Adipocyte (in vitro differentiated cells): ENCODE data around the gene NEURL3.

Source experiments
- DNase-seq: peaks from one replicate; pipeline ENCODE4 v3.0.0-alpha.2; 2015; ENCODE audit warnings: low read depth
- H3K27me3 ChIP-seq: replicated peaks from 2 replicates; pipeline ENCODE4 v1.7.0; 2013; ENCODE audit warnings: mild to moderate bottlenecking, low read length, moderate library complexity; ENCODE audit not compliant: control insufficient read depth, insufficient read depth
- H3K36me3 ChIP-seq: 2 replicates; pipeline ENCODE4 v1.7.0; 2013; ENCODE audit warnings: low read length, mild to moderate bottlenecking, moderate library complexity; ENCODE audit not compliant: control insufficient read depth, insufficient read depth, severe bottlenecking
- H3K4me1 ChIP-seq: 2 replicates; pipeline ENCODE4 v1.7.0; 2013; ENCODE audit warnings: mild to moderate bottlenecking, low read length, moderate library complexity; ENCODE audit not compliant: control insufficient read depth, insufficient read depth
- H3K4me3 ChIP-seq: 2 replicates; pipeline ENCODE4 v1.7.0; 2013; ENCODE audit warnings: mild to moderate bottlenecking, low read length, moderate library complexity
- H3K9ac ChIP-seq: 2 replicates; pipeline ENCODE4 v1.7.0; 2013; ENCODE audit warnings: mild to moderate bottlenecking, low read length, moderate library complexity
- H3K9me3 ChIP-seq: 2 replicates; pipeline ENCODE4 v1.7.0; 2013; ENCODE audit warnings: mild to moderate bottlenecking, low read length, moderate library complexity; ENCODE audit not compliant: control insufficient read depth

The NEURL3 gene

GRCh38 chr2:96509114-96509846, 4.1 kb upstream of the NEURL3 start:
- Histone ChIP-seq H3K4me1 (peaks cover 3% of the 10 kb centered on the region), H3K27me3 (peaks cover 29% of the 10 kb centered on the region), H3K36me3 (no peaks in the 10 kb centered on the region), H3K4me3 (no peak overlapping the region), H3K9me3 (no peaks in the 10 kb centered on the region), H3K9ac (no peak overlapping the region)
- peak; percentile 96 for DNase-seq

DNA sequence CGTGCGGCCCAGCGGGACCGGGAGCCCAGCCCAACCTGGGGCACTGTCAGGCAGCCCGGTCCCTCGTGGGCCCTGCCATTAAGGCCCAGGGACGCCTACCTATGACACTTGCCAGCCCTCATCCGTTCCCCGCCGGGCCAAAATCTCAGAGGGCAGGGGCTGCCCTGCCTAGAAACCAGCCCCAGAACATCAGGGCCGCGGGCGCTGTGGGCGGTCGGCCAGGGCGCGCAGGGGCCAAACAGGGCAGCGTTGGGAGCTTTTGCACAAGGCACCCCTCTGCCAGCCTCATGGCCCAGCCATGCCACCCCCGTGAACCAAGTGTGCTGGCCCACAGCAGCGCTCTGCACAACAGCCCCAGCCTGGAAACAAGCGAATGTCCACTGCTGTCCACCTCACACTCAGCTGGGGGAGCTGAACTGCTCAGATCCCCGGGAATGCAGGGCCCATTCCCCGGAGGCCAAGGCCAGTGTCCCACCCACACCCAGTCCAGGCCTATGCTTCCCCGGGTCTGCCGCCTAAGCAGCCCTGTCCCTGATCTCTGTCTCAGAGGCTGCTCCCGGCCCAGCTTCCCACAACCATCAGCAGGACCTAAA, 3.5 kb upstream of the NEURL3 start:
- H3K27me3 ChIP-seq, result peaks cover 28% of the 10 kb centered on the region
- no peak overlapping the region for H3K4me3 ChIP-seq
- peaks cover 3% of the 10 kb centered on the region for H3K4me1 ChIP-seq
- no peak for DNase-seq
- H3K36me3 ChIP-seq, result no peaks in the 10 kb centered on the region
- H3K9ac ChIP-seq, result no peak overlapping the region
- no peaks in the 10 kb centered on the region for H3K9me3 ChIP-seq

GRCh38 chr2:96507957-96508520, 2.9 kb upstream of the NEURL3 start:
- H3K36me3 ChIP-seq, result no peaks in the 10 kb centered on the region
- H3K9ac ChIP-seq, result peak overlapping the region; percentile 45
- peaks cover 3% of the 10 kb centered on the region for H3K4me1 ChIP-seq
- peak; percentile 77 for DNase-seq
- H3K9me3 ChIP-seq, result no peaks in the 10 kb centered on the region
- peaks cover 22% of the 10 kb centered on the region for H3K27me3 ChIP-seq
- peak overlapping the region; percentile 74 for H3K4me3 ChIP-seq

DNA sequence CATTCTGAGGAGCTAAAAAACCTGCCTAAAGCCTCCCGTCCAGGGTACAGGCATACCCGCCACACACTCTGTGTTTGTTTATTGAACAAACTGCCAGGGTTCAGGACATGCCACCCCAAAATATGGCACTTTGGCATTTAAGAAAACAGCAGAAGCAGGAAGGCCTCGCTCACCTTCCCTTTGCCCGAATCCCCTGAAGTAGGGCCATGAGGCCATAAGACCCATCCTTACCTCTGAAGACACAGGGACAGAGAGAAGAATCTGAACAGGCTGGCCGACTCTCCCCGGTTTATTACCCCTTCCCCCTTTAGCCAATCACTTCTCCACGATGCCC, 1.7 kb upstream of the NEURL3 start:
- no peaks in the 10 kb centered on the region for H3K9me3 ChIP-seq
- H3K4me3 ChIP-seq, result no peak overlapping the region
- H3K4me1 ChIP-seq, result peaks cover 3% of the 10 kb centered on the region
- no peak for DNase-seq
- H3K9ac ChIP-seq, result no peak overlapping the region
- no peaks in the 10 kb centered on the region for H3K36me3 ChIP-seq
- peaks cover 26% of the 10 kb centered on the region for H3K27me3 ChIP-seq

- H3K9ac ChIP-seq, result no peak overlapping the region
- no peaks in the 10 kb centered on the region for H3K9me3 ChIP-seq
- no peak overlapping the region for H3K4me3 ChIP-seq
- peaks cover 3% of the 10 kb centered on the region for H3K4me1 ChIP-seq
- peaks cover 26% of the 10 kb centered on the region for H3K27me3 ChIP-seq
- DNase-seq, result no peak
- no peaks in the 10 kb centered on the region for H3K36me3 ChIP-seq
These were observed 1.1 kb upstream of the NEURL3 start for GRCh38 chr2:96506016-96506906.

DNA sequence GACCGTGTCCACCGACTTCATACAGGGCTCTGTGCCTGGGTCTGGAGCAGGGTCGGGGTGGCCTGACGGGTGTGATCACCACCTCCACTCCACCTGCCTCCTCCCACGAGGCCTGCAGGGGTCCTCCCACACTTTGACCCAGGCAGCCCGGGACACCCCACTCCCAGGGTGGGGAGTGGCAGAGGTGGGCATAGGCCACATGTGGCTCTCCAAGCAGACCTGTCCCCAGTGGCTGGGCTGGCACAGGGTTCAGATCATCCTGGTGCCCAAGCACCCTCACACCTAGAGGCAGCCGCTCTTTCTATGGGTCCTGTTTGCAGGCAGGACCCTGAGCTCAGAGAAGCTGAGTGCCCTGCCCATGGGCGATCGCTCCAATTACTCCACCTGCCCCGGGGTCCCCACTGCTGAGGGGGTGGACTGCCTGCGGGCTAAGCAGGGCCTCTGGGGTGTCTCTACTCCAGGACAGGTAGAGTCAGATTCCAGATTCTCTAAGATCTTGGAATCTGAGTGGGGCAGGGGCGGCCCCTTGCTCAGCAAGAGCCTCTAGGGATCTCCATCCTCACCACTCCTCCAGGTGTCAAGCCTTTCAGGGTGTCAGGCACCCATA, 1.4 kb downstream of the NEURL3 start:
- H3K27me3 ChIP-seq, result peaks cover 32% of the 10 kb centered on the region
- H3K36me3 ChIP-seq, result no peaks in the 10 kb centered on the region
- no peaks in the 10 kb centered on the region for H3K9me3 ChIP-seq
- H3K9ac ChIP-seq, result no peak overlapping the region
- peaks cover 3% of the 10 kb centered on the region for H3K4me1 ChIP-seq
- DNase-seq, result no peak
- H3K4me3 ChIP-seq, result no peak overlapping the region

GRCh38 chr2:96502891-96503636, 2.1 kb downstream of the NEURL3 start:
- H3K4me1 ChIP-seq, result peaks cover 3% of the 10 kb centered on the region
- no peaks in the 10 kb centered on the region for H3K9me3 ChIP-seq
- no peak for DNase-seq
- no peak overlapping the region for H3K9ac ChIP-seq
- H3K4me3 ChIP-seq, result no peak overlapping the region
- H3K27me3 ChIP-seq, result peaks cover 36% of the 10 kb centered on the region
- H3K36me3 ChIP-seq, result no peaks in the 10 kb centered on the region

GRCh38 chr2:96501886-96502810, 3.0 kb downstream of the NEURL3 start:
- peaks cover 43% of the 10 kb centered on the region for H3K27me3 ChIP-seq
- H3K4me3 ChIP-seq, result no peak overlapping the region
- no peak for DNase-seq
- H3K4me1 ChIP-seq, result no peaks in the 10 kb centered on the region
- no peaks in the 10 kb centered on the region for H3K9me3 ChIP-seq
- no peaks in the 10 kb centered on the region for H3K36me3 ChIP-seq
- no peak overlapping the region for H3K9ac ChIP-seq

- Histone ChIP-seq H3K27me3 (peaks cover 50% of the 10 kb centered on the region), H3K4me3 (no peak overlapping the region), H3K9ac (no peak overlapping the region), H3K9me3 (no peaks in the 10 kb centered on the region), H3K4me1 (no peaks in the 10 kb centered on the region), H3K36me3 (no peaks in the 10 kb centered on the region)
- no peak for DNase-seq
These were observed 3.7 kb downstream of the NEURL3 start for GRCh38 chr2:96501471-96501874.
